Stimulated activated CD4-positive, alpha-beta T cell treated with anti-CD3 and anti-CD28 coated beads, Interleukin-1b, Interleukin-23, amount 100 ng/mL, for 1 hour (primary cell): ENCODE results near the gene ARHGAP22.

Source experiments
- DNase-seq, 2 donors: peaks; one replicate each; pipeline ENCODE4 v3.0.0-alpha.2; 2020; ENCODE audit warnings: low read depth in 2 of 2

ARHGAP22 gene

GRCh38 chr10:48496831-48497779 is 107.8 kb downstream of the ARHGAP22 start:
- DNase-seq: no peak

GRCh38 chr10:48496105-48496830 is 108.6 kb downstream of the ARHGAP22 start:
- DNase-seq: no peak

GRCh38 chr10:48495282-48496045 is 109.4 kb downstream of the ARHGAP22 start:
- DNase-seq: no peak

DNA sequence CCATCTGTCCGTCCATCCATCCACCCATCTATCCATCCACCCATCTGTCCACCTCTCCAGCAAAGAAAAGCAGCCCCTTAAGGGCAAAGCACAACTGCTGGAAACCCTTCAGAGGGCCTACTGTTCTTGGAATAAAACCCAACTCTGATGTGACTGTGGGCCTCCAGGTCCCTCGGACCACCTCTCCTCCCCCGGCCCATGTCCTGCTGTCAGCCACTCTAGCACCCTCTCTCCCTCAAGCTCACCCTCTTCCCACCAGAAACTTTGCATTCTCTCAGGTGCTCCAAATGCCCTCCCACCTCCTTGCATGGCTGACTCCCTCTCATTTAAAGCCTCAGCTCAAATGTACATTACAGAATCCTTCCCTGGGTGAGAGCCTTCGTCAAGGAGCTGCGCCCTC is 110.3 kb downstream of the ARHGAP22 start:
- DNase-seq: no peak

DNA sequence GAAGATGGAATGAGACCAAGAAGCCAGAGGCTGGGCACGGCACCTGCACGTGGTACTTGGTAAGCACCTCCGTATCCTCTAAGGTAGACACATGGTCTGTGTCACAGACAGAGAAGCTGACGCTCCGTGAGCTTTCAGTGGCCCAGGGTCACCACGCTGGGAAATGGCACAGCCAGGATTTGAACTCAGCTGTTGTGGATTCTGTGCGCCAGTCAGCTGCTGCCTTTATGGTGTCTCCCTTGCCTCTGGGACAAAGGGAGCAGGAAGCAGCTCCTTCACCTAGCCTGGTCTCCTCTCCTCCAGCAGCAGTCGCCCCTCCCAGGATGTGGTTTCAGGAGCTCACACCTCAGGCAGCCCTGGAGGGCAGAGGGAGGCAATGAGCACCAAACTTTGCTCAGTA is 110.8 kb downstream of the ARHGAP22 start:
- no peak for DNase-seq

DNA sequence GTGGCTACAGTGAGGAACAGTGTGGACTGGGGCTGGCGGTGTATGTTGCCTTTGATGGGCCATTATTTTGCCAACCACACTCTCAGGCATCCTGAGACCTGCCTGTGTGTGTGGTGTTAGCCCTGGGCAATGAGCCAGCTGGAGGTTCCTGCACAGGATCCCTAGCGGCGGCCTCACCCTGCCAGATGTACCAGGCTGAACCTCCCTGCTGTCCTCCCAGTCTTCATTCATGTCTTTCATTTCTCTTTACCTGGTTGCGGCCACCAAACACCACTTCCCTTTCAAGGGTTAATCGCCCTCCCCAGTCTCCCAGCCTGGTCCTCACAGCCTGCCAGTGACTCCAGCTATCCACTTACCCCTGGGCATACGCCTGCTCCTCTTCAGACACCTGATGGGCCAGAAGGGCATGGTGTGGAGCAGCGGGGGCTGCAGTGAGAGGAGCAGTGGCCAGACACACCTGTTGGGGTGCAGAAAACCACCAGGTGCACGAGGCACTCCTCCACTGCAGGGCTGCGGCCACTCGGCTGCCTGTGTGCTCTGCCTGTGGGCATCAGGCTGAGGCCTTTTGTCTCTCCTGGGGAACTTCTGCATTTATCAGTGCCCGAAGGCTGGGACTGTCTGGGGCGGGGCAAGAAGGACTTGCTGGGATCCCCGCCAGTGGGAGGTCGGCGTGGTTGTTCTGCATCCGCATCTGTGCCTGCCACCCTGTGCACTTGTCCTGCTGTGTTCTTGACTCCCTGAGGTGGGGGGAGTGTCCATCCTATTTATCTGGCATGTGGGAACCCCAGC is 111.6 kb downstream of the ARHGAP22 start:
- DNase-seq: no peak

GRCh38 chr10:48492201-48492600 is 112.7 kb downstream of the ARHGAP22 start:
- DNase-seq: no peak

DNA sequence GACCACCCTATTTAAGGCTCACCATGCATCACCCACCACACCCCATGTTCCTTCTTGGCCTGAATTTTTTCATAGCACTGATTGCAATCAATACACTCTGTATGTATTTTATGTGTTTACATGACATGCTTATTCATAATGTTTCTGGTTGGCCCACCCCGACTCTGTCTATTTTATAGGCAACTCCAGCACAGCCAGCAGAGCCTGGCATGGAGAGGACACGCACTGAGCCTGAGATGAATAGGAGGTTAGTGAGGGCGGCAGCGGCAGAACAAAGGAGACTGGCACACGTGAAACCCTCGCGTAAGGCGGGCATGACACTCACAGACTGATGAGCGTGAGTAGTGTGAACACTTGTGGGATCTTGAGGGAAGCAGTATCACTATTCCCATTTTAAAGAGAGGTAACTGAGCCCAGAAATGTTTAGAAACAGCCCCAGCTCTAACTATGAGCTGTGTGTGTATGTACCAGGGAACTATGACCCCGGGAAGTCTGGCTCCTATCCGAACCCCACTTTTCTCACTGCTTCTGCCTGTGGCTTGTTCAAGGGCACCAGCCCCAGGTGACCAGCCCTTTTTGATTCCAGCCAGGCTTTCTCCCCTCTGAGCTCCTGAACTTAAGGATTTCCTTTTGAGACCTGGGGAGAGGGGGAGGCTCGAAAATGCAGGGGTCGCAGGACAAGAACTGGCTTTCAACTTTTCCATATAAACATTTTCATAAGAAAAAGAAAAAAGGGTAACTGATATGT is 113.3 kb downstream of the ARHGAP22 start:
- no peak for DNase-seq

DNA sequence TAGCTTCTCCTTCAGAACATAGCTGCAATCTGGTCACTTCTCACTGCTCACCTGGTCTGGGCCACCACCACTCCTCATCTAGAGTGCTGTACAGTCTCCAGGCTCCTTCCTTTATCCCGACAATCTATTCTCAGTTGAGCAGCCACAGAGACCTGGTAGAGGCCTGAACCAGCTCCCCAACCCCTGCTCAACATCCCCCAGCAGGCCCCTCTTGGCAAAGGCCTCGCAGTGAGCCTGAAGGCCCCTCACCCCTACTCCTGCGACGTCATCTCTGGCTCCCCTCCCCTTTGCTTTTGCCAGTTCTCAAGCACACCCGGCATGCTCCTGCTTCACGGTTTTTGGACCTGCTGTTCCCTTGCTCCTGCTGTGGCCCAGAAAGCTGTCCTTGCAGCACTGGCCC is 113.9 kb downstream of the ARHGAP22 start:
- no peak for DNase-seq

DNA sequence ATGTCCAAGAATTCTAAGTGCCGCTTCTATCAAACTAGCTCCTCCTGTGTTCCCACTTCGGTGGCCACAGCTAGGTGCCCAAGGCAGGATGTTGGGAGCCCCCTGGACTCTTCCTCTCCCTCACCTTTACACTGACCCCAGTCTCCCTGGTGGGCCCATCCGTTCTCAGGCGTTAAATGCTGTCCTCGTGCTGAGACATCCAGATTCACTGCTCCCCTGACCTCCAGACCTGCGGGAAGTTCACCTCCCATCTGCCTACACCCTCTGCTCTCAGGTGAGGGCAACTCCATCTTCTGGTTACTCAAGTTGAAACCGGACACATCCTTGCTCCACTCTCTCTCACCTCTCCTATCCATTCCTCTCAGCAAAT is 114.3 kb downstream of the ARHGAP22 start:
- no peak for DNase-seq

DNA sequence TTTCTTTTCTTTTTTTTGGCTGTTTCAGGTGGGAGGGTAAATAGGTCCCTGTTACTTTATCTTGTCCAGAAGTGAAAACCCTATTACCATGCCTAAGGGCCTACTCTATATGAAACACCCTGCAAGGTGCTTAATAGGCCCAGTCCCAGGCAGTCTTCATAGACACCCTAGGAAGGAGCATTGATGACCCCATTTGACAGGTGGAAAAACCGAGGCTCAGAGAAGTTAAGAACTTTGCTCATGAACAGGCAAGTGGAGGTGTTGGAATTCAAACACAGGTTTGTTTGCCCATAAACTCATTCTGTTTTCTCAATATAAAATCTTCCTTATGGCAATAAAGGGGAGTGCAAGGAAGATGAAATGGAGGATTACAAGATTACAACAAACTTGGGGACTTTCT is 115.8 kb downstream of the ARHGAP22 start:
- no peak for DNase-seq

- DNase-seq: no peak
These were observed 117.6 kb downstream of the ARHGAP22 start for GRCh38 chr10:48487244-48487643.

- no peak for DNase-seq
These were observed 119.2 kb downstream of the ARHGAP22 start for GRCh38 chr10:48485711-48486110.

DNA sequence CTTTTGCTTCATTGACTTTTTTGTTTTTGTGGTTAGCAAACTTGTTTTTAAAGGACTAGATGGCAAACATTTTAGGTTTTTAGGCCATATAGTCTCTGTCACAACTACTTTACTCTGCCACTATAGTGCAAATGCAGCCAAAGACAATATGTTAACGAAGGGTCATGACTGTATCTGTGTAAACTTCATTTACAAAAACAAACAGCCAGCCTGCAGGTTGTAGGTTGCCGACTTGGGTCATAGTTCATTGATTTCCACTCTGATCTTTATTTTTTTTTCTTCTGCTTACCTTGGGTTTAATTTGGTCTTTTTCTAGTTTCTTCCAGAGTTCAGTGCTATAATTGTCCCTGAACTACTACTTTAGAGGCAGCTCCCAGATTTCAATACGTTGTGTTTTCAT is 120.0 kb downstream of the ARHGAP22 start:
- no peak for DNase-seq

DNA sequence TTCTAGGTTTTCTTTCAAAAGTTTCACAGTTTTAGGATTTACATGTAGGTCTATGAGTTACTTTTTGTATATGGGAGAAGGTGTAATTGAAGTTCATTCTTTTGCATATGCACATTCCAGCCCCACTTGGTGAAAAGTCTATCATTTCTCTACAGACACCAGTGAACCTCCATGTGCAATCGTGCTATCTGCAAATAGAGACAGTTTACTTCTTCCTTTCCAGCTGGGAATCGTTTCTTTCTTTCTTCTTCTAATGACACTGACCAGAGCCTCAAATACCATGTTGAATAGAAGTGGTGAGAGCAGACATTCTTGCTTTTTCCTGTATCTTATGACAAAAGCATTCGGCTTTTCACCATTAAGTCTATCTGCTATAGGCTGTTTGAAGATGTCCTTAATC is 122.7 kb downstream of the ARHGAP22 start:
- DNase-seq: no peak

GRCh38 chr10:48481385-48481784 is 123.5 kb downstream of the ARHGAP22 start:
- no peak for DNase-seq

DNA sequence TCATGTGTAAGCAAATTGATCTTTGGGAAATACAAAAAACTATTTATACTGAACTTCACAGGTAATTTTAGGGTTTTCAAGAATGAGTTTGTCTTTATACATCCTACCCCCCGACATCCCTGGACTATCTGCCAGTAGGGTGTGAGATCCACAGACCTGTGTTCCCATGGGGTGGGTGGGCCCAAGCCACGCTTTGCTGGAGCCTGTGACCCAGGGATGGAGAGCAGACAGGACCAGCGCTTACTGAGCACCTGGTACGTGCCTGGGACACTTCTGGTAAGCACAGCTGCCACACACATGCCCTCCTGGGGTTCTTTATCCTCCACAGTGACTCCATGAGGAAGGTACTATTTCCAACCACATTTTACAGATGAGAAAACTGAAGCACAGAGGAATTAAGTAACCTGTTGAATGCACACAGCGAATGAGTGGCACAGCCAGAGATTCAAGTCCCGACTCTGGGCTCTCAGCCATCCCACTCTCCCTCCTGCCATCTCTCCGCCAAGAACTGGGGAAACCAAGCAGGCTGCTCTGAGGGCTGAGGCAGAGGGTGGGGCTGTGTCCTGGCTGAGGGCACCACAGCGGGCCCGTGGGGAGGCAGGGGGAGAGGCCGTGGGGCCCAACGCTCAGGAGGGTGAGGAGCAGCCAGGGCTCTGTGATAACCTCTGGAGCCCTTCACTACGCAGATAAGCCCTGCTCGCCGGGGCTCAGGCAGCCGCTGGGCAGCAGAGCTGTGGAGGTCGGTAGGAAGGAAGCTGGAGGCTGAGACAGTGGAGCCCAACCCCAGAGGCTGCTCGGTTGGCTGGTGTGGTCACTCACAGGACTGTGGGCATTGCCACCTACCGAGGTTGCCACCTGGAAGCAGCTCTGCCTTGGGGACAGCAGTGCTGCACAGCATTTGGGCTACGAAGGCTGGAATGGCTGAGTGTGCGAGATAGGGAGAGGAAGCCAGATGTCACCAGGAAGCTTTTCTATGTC is 124.2 kb downstream of the ARHGAP22 start:
- DNase-seq: no peak

- no peak for DNase-seq
These were observed 125.7 kb downstream of the ARHGAP22 start for GRCh38 chr10:48478980-48479811.

GRCh38 chr10:48478469-48478868 is 126.4 kb downstream of the ARHGAP22 start:
- no peak for DNase-seq
